Ovary (tissue), 9 donors: ENCODE data around the gene DOCK1. TPM values are rescaled to one million over a fixed set of nuclear protein-coding genes. Genes with fewer than 3 reads are reported as not detected.

Experiments used
- DNase-seq, 5 donors: peaks; one replicate each; pipeline ENCODE4 v3.0.0-alpha.2; 2019 to 2020
- H3K27ac ChIP-seq, 2 donors: fragments of 200-600 bp; one replicate each; pipeline versions ENCODE4 v1.5.1 to v1.8.0; 2019 to 2022
- H3K27me3 ChIP-seq: fragments of 200-600 bp; one replicate; pipeline ENCODE4 v1.8.0; 2022
- H3K36me3 ChIP-seq: fragments of 200-600 bp; sonication (generic); one replicate; pipeline ENCODE4 v1.5.1; 2019
- H3K4me1 ChIP-seq: one replicate; pipeline ENCODE4 v1.8.1; 2013; ENCODE audit warnings: mild to moderate bottlenecking, moderate library complexity; ENCODE audit not compliant: insufficient read depth
- H3K4me3 ChIP-seq: fragments of 200-600 bp; sonication (generic); one replicate; pipeline ENCODE4 v1.5.1; 2017
- H3K9me3 ChIP-seq, 2 donors: fragments of 200-600 bp in 1 of 2; sonication (generic) in 1 of 2; one replicate each; pipeline versions ENCODE4 v1.5.1 to v1.8.1; 2013 to 2019; ENCODE audit warnings: mild to moderate bottlenecking in 1 of 2, moderate library complexity in 1 of 2
- EP300 ChIP-seq: sonication (generic); formaldehyde crosslinking; IDR thresholded peaks from one replicate; pipeline ENCODE4 v1.6.1; 2017; ENCODE audit warnings: antibody characterized with exemption
- POLR2A ChIP-seq: fragments of 450-650 bp; IDR thresholded peaks from one replicate; pipeline ENCODE4 v1.6.1; 2017; ENCODE audit warnings: antibody characterized with exemption, mild to moderate bottlenecking, moderate library complexity
- WGBS, 3 donors: extraction: QIAGEN DNeasy Blood & Tissue Kit in 1 of 3; methylation state at CpG; one replicate each; pipeline versions ENCODE4 v1.1.5 to v1.1.7; 2013 to 2017; 5-methylcytosine and 5-hydroxymethylcytosine counted together
- intact Hi-C, 4 donors: fragments of 100-400 bp; cut with DNase I; formaldehyde crosslinking; loops; one replicate each; pipeline versions ENCODE4 v1.11.0 to v1.15.1; 2022 to 2023
- polyA plus RNA-seq, 2 donors: library from polyadenylated mRNA; stranded (reverse); fragments of 200-250 nt in 1 of 2; fragments of 350-450 nt in 1 of 2; fragmentation: Illumina TruSeq in 1 of 2; extraction: RNeasy Lipid Tissue Mini Kit (QIAGEN cat#74804) in 1 of 2; gene quantifications; one replicate each; pipeline ENCODE4 v1.2.3, GENCODE V29; 2013 to 2014
- total RNA-seq, 7 donors: library from RNA; depleted of rRNA in 2 of 7; stranded (reverse); fragments of >200 nt in 2 of 7; fragmentation: NEBNext Ultra II Directional in 3 of 7; extraction: Animal tissue kit (Norgen Biotek cat#: 25700) in 3 of 7; gene quantifications; one replicate each; pipeline versions ENCODE4 v1.1.0 to v1.2.4, GENCODE V29; 2016 to 2023
- TF ChIP-seq, protein P1 (sequence below), 3 donors: fragments of 450-650 bp in 2 of 3; fragments of 200-600 bp in 1 of 3; IDR thresholded peaks; one replicate each; pipeline versions ENCODE4 v1.5.1 to v1.8.0; 2016 to 2022; ENCODE audit warnings: antibody characterized with exemption in 3 of 3, mild to moderate bottlenecking in 1 of 3
- donor health status: DM: no; HTN: no; CAD: no; lungs with moderate emphysema.
- donor health status: DM: no; HTN: no; CAD: no.
- donor health status: Bipolar disorder and iron deficiency.
- donor health status: DM: yes; HTN: yes; CAD: no.
- donor health status: DM: no; HTN: no; CAD: no.
- donor health status: DM: yes; HTN: yes; CAD: no.

Gene DOCK1
- total and polyA plus RNA-seq, 9 donors: 24.7 to 68.3 (median 51.1) TPM

DNA sequence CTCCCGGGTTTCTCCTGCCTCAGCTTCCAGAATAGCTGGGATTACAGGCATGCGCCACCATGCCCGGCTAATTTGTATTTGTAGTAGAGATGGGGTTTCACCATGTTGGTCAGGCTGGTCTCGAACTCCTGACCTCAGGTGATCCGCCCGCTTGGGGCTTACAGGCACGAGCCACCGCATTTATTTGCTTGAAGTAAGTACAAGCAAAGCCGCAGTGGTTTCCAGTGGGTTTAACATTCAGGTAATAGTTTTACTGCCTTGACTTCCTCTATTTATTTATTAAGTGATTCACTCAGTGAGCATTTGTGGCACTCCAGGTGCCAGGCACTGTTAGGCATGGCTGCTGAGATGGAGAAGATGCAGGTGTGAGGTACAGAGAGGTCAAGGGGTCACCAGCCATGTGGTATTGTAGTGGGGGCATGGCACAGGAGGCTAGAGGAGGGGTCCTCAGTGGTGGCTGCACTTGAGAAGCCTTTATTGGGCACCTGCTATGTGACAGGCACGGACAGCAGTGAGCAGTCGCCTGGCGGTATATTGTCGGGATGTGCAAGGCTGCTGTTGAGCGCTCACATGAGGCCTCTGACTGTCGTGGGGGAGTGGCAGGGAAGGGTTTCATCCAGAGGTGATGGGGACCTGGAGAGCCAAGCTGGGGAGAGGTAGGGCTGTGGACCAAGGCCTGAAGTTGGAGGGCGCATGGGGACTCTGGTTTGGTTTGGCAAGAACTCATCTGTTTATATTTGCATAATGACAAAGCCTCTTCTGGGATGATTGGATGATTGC is 54.9 kb downstream of the DOCK1 start:
- intact Hi-C loops: no loop called here
- H3K4me3 ChIP-seq: no peak overlapping the region
- no peak for TF ChIP-seq POLR2A
- TF ChIP-seq, protein P1, sequence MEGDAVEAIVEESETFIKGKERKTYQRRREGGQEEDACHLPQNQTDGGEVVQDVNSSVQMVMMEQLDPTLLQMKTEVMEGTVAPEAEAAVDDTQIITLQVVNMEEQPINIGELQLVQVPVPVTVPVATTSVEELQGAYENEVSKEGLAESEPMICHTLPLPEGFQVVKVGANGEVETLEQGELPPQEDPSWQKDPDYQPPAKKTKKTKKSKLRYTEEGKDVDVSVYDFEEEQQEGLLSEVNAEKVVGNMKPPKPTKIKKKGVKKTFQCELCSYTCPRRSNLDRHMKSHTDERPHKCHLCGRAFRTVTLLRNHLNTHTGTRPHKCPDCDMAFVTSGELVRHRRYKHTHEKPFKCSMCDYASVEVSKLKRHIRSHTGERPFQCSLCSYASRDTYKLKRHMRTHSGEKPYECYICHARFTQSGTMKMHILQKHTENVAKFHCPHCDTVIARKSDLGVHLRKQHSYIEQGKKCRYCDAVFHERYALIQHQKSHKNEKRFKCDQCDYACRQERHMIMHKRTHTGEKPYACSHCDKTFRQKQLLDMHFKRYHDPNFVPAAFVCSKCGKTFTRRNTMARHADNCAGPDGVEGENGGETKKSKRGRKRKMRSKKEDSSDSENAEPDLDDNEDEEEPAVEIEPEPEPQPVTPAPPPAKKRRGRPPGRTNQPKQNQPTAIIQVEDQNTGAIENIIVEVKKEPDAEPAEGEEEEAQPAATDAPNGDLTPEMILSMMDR (IDR thresholded peaks at IDR 0.05): no peak
- no peak for TF ChIP-seq EP300
- no peaks in the 10 kb centered on the region for H3K9me3 ChIP-seq
- no peak overlapping the region for H3K27ac ChIP-seq
- 96 to 97% (median 96%) methylated on average over 16 of the region's 16 CpGs for WGBS, 3 donors
- no peaks in the 10 kb centered on the region for H3K27me3 ChIP-seq
- H3K4me1 ChIP-seq: peaks cover 6% of the 10 kb centered on the region
- no peaks in the 10 kb centered on the region for H3K36me3 ChIP-seq
- no peak for DNase-seq

DNA sequence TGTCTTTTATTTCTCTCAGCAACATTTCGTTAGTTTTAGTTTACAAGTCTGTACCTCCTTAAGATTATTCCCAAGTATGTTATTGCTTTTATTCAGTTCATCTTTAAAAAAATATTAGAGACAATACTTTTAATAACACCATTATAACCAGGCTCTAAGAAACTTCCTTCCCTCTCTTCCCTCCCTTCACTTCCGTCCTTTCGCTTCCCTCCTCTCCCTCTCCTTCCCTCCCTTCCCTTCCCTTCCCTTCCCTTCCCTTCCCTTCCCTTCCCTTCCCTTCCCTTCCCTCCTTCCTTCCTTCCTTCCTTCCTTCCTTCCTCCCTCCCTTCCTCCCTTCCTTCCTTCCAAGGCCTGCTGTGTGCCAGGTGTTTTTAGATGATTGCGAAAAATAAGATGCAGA is 58.1 kb downstream of the DOCK1 start:
- TF ChIP-seq, protein P1 (IDR thresholded peaks at IDR 0.05): no peak
- TF ChIP-seq POLR2A: no peak
- TF ChIP-seq EP300: no peak
- Histone ChIP-seq H3K9me3 (no peaks in the 10 kb centered on the region), H3K4me3 (no peak overlapping the region), H3K27ac (no peak overlapping the region), H3K27me3 (no peaks in the 10 kb centered on the region), H3K4me1 (peaks cover 3% of the 10 kb centered on the region), H3K36me3 (no peaks in the 10 kb centered on the region)
- no peak for DNase-seq
- intact Hi-C loops: no loop called here
- 79 to 86% (median 86%) methylated on average over 4 of the region's 4 CpGs for WGBS, 3 donors

DNA sequence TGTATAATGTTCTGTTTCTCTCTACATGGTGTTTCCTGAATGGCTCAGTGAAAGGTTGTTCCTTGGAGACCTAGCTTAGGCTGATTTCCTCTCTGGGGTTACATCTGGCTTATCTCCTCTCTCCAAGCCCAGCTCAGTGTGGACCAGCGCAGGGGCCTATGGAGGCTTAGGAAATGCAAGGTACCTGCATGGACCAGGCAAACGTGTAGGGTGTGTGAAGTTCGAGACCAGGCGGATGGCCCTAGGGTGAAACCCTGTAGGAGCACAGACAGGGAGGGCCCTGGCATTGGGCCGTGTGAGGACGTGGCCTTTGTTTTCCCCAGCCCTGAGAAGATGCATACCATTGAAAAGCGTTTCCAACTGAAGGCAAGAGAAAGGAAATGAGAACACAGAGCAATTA is 59.0 kb downstream of the DOCK1 start:
- intact Hi-C loops: no loop called here
- Histone ChIP-seq H3K4me3 (no peak overlapping the region), H3K36me3 (no peaks in the 10 kb centered on the region), H3K9me3 (no peaks in the 10 kb centered on the region), H3K4me1 (peaks cover 3% of the 10 kb centered on the region), H3K27ac (no peak overlapping the region), H3K27me3 (no peaks in the 10 kb centered on the region)
- 54 to 63% (median 56%) methylated on average over 7 of the region's 7 CpGs for WGBS, 3 donors
- TF ChIP-seq EP300 (no peak), POLR2A (no peak)
- TF ChIP-seq, protein P1 (IDR thresholded peaks at IDR 0.05): no peak
- no peak for DNase-seq

DNA sequence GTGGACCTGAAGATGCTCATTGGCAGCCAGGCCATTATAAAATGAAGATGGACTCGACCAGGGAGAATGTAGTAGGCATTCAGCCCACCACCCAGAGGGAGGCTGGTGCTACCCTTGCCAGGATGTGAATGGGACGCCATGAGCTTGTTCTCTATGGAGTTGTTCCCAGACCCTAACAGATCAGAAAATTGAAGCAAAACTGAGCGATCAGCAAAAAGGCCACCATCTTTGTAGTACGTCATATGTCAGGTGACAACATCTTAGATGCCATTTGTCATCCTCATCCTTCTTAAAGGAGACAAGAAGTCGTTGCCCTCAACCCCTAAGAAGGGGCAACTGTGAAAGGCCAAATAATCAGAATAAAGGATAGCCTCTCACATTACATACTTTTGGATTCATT is 61.7 kb downstream of the DOCK1 start:
- Histone ChIP-seq H3K36me3 (no peaks in the 10 kb centered on the region), H3K9me3 (no peaks in the 10 kb centered on the region)

More for the DNA sequence above, 61.7 kb downstream of the DOCK1 start:
- TF ChIP-seq POLR2A (no peak), EP300 (no peak)
- TF ChIP-seq, protein P1 (IDR thresholded peaks at IDR 0.05): no peak
- peaks cover 3% of the 10 kb centered on the region for H3K4me1 ChIP-seq
- intact Hi-C loops: no loop called here
- no peaks in the 10 kb centered on the region for H3K27me3 ChIP-seq
- DNase-seq: no peak
- no peak overlapping the region for H3K27ac ChIP-seq
- WGBS, 3 donors: 92 to 99% (median 92%) methylated on average over 5 of the region's 5 CpGs
- no peak overlapping the region for H3K4me3 ChIP-seq
